Measurements from ENCODE around the gene ENOX1.

DNA sequence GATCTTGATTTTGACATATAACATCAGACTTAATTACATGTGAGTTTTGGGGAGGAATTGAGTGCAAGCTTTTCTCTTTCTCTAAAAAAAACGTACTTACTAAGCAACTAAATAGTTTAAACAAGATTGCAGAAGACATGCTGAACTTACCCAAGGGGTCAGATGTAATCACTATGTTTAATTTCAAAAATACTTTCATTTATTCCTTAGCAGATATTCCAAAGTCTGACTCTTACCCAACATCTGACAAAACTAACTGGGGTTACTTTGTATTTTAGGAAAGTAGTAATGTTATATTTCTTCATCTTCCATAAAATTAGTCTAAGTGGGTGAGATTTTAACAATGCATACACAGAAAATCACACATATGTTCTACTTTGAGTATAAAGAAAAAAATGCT, 493.2 kb downstream of the ENOX1 start:
- TF ChIP-seq, protein P1, sequence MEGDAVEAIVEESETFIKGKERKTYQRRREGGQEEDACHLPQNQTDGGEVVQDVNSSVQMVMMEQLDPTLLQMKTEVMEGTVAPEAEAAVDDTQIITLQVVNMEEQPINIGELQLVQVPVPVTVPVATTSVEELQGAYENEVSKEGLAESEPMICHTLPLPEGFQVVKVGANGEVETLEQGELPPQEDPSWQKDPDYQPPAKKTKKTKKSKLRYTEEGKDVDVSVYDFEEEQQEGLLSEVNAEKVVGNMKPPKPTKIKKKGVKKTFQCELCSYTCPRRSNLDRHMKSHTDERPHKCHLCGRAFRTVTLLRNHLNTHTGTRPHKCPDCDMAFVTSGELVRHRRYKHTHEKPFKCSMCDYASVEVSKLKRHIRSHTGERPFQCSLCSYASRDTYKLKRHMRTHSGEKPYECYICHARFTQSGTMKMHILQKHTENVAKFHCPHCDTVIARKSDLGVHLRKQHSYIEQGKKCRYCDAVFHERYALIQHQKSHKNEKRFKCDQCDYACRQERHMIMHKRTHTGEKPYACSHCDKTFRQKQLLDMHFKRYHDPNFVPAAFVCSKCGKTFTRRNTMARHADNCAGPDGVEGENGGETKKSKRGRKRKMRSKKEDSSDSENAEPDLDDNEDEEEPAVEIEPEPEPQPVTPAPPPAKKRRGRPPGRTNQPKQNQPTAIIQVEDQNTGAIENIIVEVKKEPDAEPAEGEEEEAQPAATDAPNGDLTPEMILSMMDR (IDR thresholded peaks at IDR 0.05) = no peak
- TF ChIP-seq POLR2A (IDR thresholded peaks at IDR 0.05) = no peak

Data from testis (tissue), 2 donors.